Tibial artery (tissue), 4 donors: ENCODE data around the gene EPOP.
A peak's percentile ranks its signal among the peaks of the same experiment; 100 is the strongest.

ENCODE experiments used
- DNase-seq, 2 donors: peaks; one replicate each; pipeline ENCODE4 v3.0.0-alpha.2; 2019
- H3K27ac ChIP-seq, 2 donors: fragments of 200-600 bp; sonication (generic) in 1 of 2; 1 replicate in 1 of 2; 2 replicates in 1 of 2; pipeline ENCODE4 v1.5.1; 2018 to 2019; ENCODE audit warnings: mild to moderate bottlenecking in 1 of 2
- H3K27me3 ChIP-seq, 2 donors: fragments of 200-600 bp; sonication (generic) in 1 of 2; one replicate each; pipeline versions ENCODE4 v1.5.1 to v1.6.0; 2016 to 2019
- H3K36me3 ChIP-seq, 3 donors: fragments of 200-600 bp; sonication (generic) in 2 of 3; one replicate each; pipeline ENCODE4 v1.5.1; 2016 to 2019; ENCODE audit warnings: mild to moderate bottlenecking in 2 of 3
- H3K4me1 ChIP-seq, 4 donors: fragments of 200-600 bp; sonication (generic) in 2 of 4; 1 replicate in 3 of 4; 2 replicates in 1 of 4; pipeline ENCODE4 v1.5.1; 2016 to 2019
- H3K4me3 ChIP-seq, 2 donors: fragments of 200-600 bp; sonication (generic) in 1 of 2; 1 replicate in 1 of 2; 2 replicates in 1 of 2; pipeline ENCODE4 v1.5.1; 2018 to 2019; ENCODE audit warnings: mild to moderate bottlenecking in 2 of 2
- H3K9me3 ChIP-seq, 3 donors: fragments of 200-600 bp; sonication (generic) in 1 of 3; one replicate each; pipeline ENCODE4 v1.5.1; 2016 to 2019
- intact Hi-C: fragments of 100-400 bp; cut with DNase I; formaldehyde crosslinking; loops from one replicate; pipeline ENCODE4 v1.15.0; 2023; ENCODE audit warnings: low total_unique reads
- TF ChIP-seq, protein P1 (sequence below), 2 experiments: fragments of 200-600 bp in 1 of 2; fragments of 450-650 bp in 1 of 2; IDR thresholded peaks; one replicate each; pipeline ENCODE4 v1.5.1; 2017 to 2019; ENCODE audit warnings: antibody characterized with exemption in 2 of 2, mild to moderate bottlenecking in 1 of 2, moderate library complexity in 1 of 2

The EPOP gene

DNA sequence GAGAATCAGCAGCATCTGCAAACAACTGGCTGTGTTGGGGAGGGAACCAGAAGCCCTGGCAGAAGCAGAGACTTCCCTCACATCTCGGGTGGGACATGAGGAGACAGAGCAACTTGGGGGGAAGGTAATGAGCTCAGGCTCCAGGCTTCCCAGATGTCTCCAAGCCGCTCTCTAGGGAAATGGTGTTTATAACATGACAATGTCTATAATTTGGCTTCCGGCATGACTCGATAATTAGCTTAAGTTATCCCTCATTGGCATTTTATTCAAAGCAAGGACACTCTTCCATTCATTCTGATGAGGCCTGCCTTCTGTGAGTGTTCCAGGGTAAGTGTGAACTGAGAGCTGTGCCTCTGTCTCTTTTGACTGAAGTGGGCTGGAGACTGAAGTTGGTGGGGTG, 15.6 kb upstream of the EPOP start:
- Histone ChIP-seq H3K27me3 (no peaks in the 10 kb centered on the region), H3K27ac (no peak overlapping the region), H3K4me1 (peaks cover 0 to 13% (median 10%) of the 10 kb centered on the region in 4 donors), H3K36me3 (no peaks in the 10 kb centered on the region), H3K9me3 (no peaks in the 10 kb centered on the region), H3K4me3 (no peak overlapping the region)
- intact Hi-C loops, result no loop called here
- TF ChIP-seq, protein P1, sequence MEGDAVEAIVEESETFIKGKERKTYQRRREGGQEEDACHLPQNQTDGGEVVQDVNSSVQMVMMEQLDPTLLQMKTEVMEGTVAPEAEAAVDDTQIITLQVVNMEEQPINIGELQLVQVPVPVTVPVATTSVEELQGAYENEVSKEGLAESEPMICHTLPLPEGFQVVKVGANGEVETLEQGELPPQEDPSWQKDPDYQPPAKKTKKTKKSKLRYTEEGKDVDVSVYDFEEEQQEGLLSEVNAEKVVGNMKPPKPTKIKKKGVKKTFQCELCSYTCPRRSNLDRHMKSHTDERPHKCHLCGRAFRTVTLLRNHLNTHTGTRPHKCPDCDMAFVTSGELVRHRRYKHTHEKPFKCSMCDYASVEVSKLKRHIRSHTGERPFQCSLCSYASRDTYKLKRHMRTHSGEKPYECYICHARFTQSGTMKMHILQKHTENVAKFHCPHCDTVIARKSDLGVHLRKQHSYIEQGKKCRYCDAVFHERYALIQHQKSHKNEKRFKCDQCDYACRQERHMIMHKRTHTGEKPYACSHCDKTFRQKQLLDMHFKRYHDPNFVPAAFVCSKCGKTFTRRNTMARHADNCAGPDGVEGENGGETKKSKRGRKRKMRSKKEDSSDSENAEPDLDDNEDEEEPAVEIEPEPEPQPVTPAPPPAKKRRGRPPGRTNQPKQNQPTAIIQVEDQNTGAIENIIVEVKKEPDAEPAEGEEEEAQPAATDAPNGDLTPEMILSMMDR (IDR thresholded peaks at IDR 0.05), result no peak
- DNase-seq, result no peak

DNA sequence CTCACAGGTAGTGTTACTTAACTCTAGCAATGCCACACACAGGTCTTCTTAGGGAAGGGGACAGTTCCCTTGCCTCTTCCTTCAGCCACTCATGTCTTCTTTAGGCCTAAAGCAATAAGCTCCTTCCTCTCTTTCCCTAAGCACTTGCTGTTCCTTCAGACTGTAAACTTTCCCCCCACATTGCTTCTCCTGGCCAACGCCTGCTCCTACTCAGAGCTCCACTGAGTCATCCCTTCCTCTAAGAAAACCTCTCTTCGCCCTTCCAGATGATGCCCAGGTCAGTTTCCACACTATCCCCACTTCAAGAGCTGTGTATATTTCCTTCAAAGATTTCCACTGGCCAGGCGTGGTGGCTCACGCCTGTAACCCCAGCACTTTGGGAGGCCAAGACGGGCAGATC, 12.5 kb upstream of the EPOP start:
- no peaks in the 10 kb centered on the region for H3K27me3 ChIP-seq
- intact Hi-C loops, result no loop called here
- TF ChIP-seq, protein P1 (IDR thresholded peaks at IDR 0.05), result no peak
- H3K9me3 ChIP-seq, result no peaks in the 10 kb centered on the region
- H3K4me1 ChIP-seq, result no peaks in the 10 kb centered on the region
- no peak for DNase-seq
- H3K27ac ChIP-seq, result no peak overlapping the region
- H3K4me3 ChIP-seq, result no peak overlapping the region
- no peaks in the 10 kb centered on the region for H3K36me3 ChIP-seq

- H3K27me3 ChIP-seq, result no peaks in the 10 kb centered on the region
- H3K4me1 ChIP-seq, result no peaks in the 10 kb centered on the region
- peak in 1 of 2 donors; percentile 45 for DNase-seq
- no peaks in the 10 kb centered on the region for H3K36me3 ChIP-seq
- no peaks in the 10 kb centered on the region for H3K9me3 ChIP-seq
- no peak overlapping the region for H3K27ac ChIP-seq
- TF ChIP-seq, protein P1 (IDR thresholded peaks at IDR 0.05), result no peak
- H3K4me3 ChIP-seq, result no peak overlapping the region
- intact Hi-C loops, result no loop called here
Measured at GRCh38 chr17:38685491-38685890, 10.7 kb upstream of the EPOP start.

DNA sequence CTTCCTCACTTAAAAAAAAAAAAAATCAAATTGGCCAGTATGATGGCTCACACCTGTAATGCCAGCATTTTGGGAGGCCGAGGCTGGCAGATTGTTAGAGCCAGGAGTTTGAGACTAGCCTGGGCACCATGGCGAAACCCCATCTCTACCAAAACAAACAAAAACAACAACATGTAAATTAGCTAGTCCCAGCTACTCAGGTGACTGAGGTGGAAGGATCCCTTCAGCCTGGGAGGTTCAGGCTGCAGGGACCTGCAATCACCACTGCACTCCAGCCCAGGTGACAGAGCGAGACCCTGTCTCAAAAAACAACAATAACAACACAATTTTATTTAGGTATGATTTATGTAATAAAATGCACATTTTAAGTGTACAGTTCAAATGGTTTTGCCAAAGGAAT, 6.3 kb upstream of the EPOP start:
- intact Hi-C loops, result no loop called here
- no peak for DNase-seq

DNA sequence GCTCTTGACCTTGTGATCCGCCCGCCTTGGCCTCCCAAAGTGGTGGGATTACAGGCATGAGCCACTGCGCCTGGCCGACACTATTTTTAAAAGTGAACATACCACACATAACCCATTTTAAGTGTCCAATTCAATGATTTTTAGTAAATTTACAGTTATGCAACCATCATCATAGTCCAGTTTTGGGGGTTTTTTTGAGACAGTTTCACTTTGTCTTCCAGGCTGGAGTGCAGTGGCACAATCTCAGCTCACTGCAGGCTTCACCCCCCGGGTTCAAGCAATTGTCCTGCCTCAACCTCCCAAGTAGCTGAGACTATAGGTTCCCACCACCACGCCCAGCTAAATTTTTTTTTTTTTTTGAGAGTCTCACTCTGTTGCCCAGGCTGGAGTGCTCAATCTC, 3.1 kb upstream of the EPOP start:
- H3K4me1 ChIP-seq, result peaks cover 0 to 33% (median 26%) of the 10 kb centered on the region in 4 donors
- intact Hi-C loops, result loop anchor here (2.0 kb wide), 1 partner anchor 57 kb away; no protein-coding TSS in a partner anchor
- no peak overlapping the region for H3K4me3 ChIP-seq
- H3K9me3 ChIP-seq, result no peaks in the 10 kb centered on the region
- TF ChIP-seq, protein P1 (IDR thresholded peaks at IDR 0.05), result no peak
- H3K27ac ChIP-seq, result no peak overlapping the region
- no peak for DNase-seq
- H3K36me3 ChIP-seq, result no peaks in the 10 kb centered on the region
- H3K27me3 ChIP-seq, result peaks cover 3 to 39% of the 10 kb centered on the region in 2 donors

More for the DNA sequence above, 6.3 kb upstream of the EPOP start:
- no peak overlapping the region for H3K27ac ChIP-seq
- TF ChIP-seq, protein P1 (IDR thresholded peaks at IDR 0.05), result no peak
- no peaks in the 10 kb centered on the region for H3K36me3 ChIP-seq
- no peak overlapping the region for H3K4me3 ChIP-seq
- H3K9me3 ChIP-seq, result no peaks in the 10 kb centered on the region
- peaks cover 0 to 9% (median 3%) of the 10 kb centered on the region in 4 donors for H3K4me1 ChIP-seq
- H3K27me3 ChIP-seq, result peaks cover 0 to 6% of the 10 kb centered on the region in 2 donors
